ENCODE data around the gene KCNMA1. TPM values are rescaled to one million over a fixed set of nuclear protein-coding genes. Genes with fewer than 3 reads are reported as not detected.

Gene KCNMA1
- total RNA-seq, 1 donor from 2014 or later, result 94.3 TPM

- Histone ChIP-seq H3K27ac (no peak overlapping the region), H3K36me3 (no peaks in the 10 kb centered on the region), H3K27me3 (no peaks in the 10 kb centered on the region), H3K9me3 (no peaks in the 10 kb centered on the region), H3K4me3 (no peak overlapping the region), H3K4me1 (peaks cover 29% of the 10 kb centered on the region)
- intact Hi-C loops (cut with DNase I), result no loop called here
- no peak for DNase-seq (ENCODE audit: extremely low spot score in 2 of 2)
- TF ChIP-seq POLR2AphosphoS5 (IDR thresholded peaks at IDR 0.05; ENCODE audit: insufficient read depth in 1 of 2, low read depth in 1 of 2), result no peak
- no peak for TF ChIP-seq POLR2A (IDR thresholded peaks at IDR 0.05)
- TF ChIP-seq CTCF (IDR thresholded peaks at IDR 0.05), result no peak
Measured at GRCh38 chr10:77608281-77608680, 29.3 kb downstream of the KCNMA1 start.

GRCh38 chr10:77606751-77607150 lies 30.9 kb downstream of the KCNMA1 start:
- no peak for DNase-seq (ENCODE audit: extremely low spot score in 2 of 2)
- H3K9me3 ChIP-seq, result no peaks in the 10 kb centered on the region
- no peak for TF ChIP-seq CTCF (IDR thresholded peaks at IDR 0.05)
- no peak for TF ChIP-seq POLR2AphosphoS5 (IDR thresholded peaks at IDR 0.05; ENCODE audit: insufficient read depth in 1 of 2, low read depth in 1 of 2)
- no peak for TF ChIP-seq POLR2A (IDR thresholded peaks at IDR 0.05)
- no peaks in the 10 kb centered on the region for H3K27me3 ChIP-seq
- peaks cover 29% of the 10 kb centered on the region for H3K4me1 ChIP-seq
- no peak overlapping the region for H3K4me3 ChIP-seq
- no peak overlapping the region for H3K27ac ChIP-seq
- H3K36me3 ChIP-seq, result no peaks in the 10 kb centered on the region
- intact Hi-C loops (cut with DNase I), result no loop called here

- H3K27me3 ChIP-seq, result no peaks in the 10 kb centered on the region
- H3K4me3 ChIP-seq, result no peak overlapping the region
- H3K27ac ChIP-seq, result no peak overlapping the region
- no peaks in the 10 kb centered on the region for H3K9me3 ChIP-seq
- no peaks in the 10 kb centered on the region for H3K36me3 ChIP-seq
- DNase-seq (ENCODE audit: extremely low spot score in 2 of 2), result no peak
- intact Hi-C loops (cut with DNase I), result no loop called here
- TF ChIP-seq CTCF (IDR thresholded peaks at IDR 0.05) (no peak), POLR2A (IDR thresholded peaks at IDR 0.05) (no peak), POLR2AphosphoS5 (IDR thresholded peaks at IDR 0.05; ENCODE audit: insufficient read depth in 1 of 2, low read depth in 1 of 2) (no peak)
- H3K4me1 ChIP-seq, result peaks cover 29% of the 10 kb centered on the region
Measured at GRCh38 chr10:77605466-77605865, 32.1 kb downstream of the KCNMA1 start.

- Histone ChIP-seq H3K4me1 (peaks cover 26% of the 10 kb centered on the region), H3K27ac (no peak overlapping the region)
- intact Hi-C loops (cut with DNase I), result no loop called here
Measured at GRCh38 chr10:77604941-77605351, 32.7 kb downstream of the KCNMA1 start.

More at GRCh38 chr10:77604941-77605351, 32.7 kb downstream of the KCNMA1 start:
- H3K9me3 ChIP-seq, result no peaks in the 10 kb centered on the region
- no peak overlapping the region for H3K4me3 ChIP-seq
- no peak for DNase-seq (ENCODE audit: extremely low spot score in 2 of 2)
- no peaks in the 10 kb centered on the region for H3K27me3 ChIP-seq
- no peaks in the 10 kb centered on the region for H3K36me3 ChIP-seq
- TF ChIP-seq POLR2AphosphoS5 (IDR thresholded peaks at IDR 0.05; ENCODE audit: insufficient read depth in 1 of 2, low read depth in 1 of 2) (no peak), CTCF (IDR thresholded peaks at IDR 0.05) (no peak), POLR2A (IDR thresholded peaks at IDR 0.05) (no peak)

Data from vagina (tissue), 2 donors.